GM12878 (cell line): Measurements from ENCODE around the gene BNIP3. TPM values are rescaled to one million over a fixed set of nuclear protein-coding genes. Genes with fewer than 3 reads are reported as not detected.

Source experiments
- ATAC-seq: fragments of 200-7000 bp; cut with Tn5 transposase; 3 replicates; pipeline ENCODE4 v1.9.1; 2020; ENCODE audit warnings: mild to moderate bottlenecking, moderate library complexity
- BruUV-seq: library from RNA; stranded (reverse); fragments of 400-500 nt; replicated peaks from 2 replicates; lab custom pipeline; 2021; lab: Mats Ljungman, UMichigan
- CTCF ChIA-PET: fragments of 300-600 bp; sonication (Branson Sonifier 250); formaldehyde crosslinking; extraction: SDS; loops from one replicate; lab custom pipeline; 2021; ENCODE audit warnings: inconsistent platforms; lab: Yijun Ruan, JAX
- POLR2A ChIA-PET: fragments of 350-600 bp; formaldehyde crosslinking; extraction: SDS; loops from one replicate; lab custom pipeline; 2021; ENCODE audit warnings: inconsistent platforms; lab: Charles Lee
- RAD21 ChIA-PET: fragments of 300-600 bp; sonication (Branson Sonifier 250); formaldehyde crosslinking; loops from one replicate; lab custom pipeline; 2023; ENCODE audit warnings: antibody characterized with exemption; ENCODE audit not compliant: unreplicated experiment; lab: Charles Lee
- SMC1A ChIA-PET: fragments of 300-600 bp; sonication (Branson Sonifier 250); formaldehyde crosslinking; loops from one replicate; lab custom pipeline; 2023; ENCODE audit not compliant: unreplicated experiment, uncharacterized antibody; lab: Charles Lee
- DNase-seq: peaks from one replicate; pipeline ENCODE4 v3.0.0-alpha.2; 2011; ENCODE audit warnings: low read depth, low spot score
- FAIRE-seq: peaks from 3 replicates; lab custom pipeline; 2011; peaks lifted over from hg19 to GRCh38; lab: Jason Lieb, UNC
- H2AFZ ChIP-seq: 2 replicates; pipeline ENCODE4 v1.6.0; 2011; ENCODE audit warnings: low read depth, low read length, control low read depth; ENCODE audit not compliant: control insufficient read depth
- H3K27ac ChIP-seq: 2 replicates; pipeline ENCODE4 v1.5.1; 2011; ENCODE audit warnings: control low read depth; ENCODE audit not compliant: control insufficient read depth, insufficient read depth
- H3K27me3 ChIP-seq, 2 experiments: replicated peaks in 1 of 2; 2 replicates each; pipeline versions ENCODE4 v1.6.0 to v1.6.1; 2011; ENCODE audit warnings: low read length in 1 of 2; ENCODE audit not compliant: control insufficient read depth in 2 of 2, insufficient read depth in 2 of 2
- H3K36me3 ChIP-seq, 2 experiments: 2 replicates each; pipeline ENCODE4 v1.5.1; 2011; ENCODE audit warnings: low read length in 1 of 2; ENCODE audit not compliant: control insufficient read depth in 2 of 2, insufficient read depth in 2 of 2
- H3K4me1 ChIP-seq: 2 replicates; pipeline ENCODE4 v1.6.1; 2011; ENCODE audit warnings: mild to moderate bottlenecking, low read length, moderate library complexity, mixed read lengths; ENCODE audit not compliant: control insufficient read depth, insufficient read depth
- H3K4me2 ChIP-seq: 2 replicates; pipeline ENCODE4 v1.6.0; 2011; ENCODE audit warnings: control low read depth; ENCODE audit not compliant: control insufficient read depth, insufficient read depth
- H3K4me3 ChIP-seq: fragments of 200-600 bp; sonication (generic); 2 replicates; pipeline ENCODE4 v1.5.1; 2016
- H3K79me2 ChIP-seq: 2 replicates; pipeline ENCODE4 v1.6.0; 2011; ENCODE audit warnings: low read length; ENCODE audit not compliant: control insufficient read depth, insufficient read depth
- H3K9ac ChIP-seq: 2 replicates; pipeline ENCODE4 v1.8.0; 2011; ENCODE audit warnings: low read length, control low read depth, mixed read lengths; ENCODE audit not compliant: control insufficient read depth, insufficient read depth
- H3K9me3 ChIP-seq: replicated peaks from 3 replicates; pipeline ENCODE4 v1.5.1; 2011; ENCODE audit warnings: mild to moderate bottlenecking, low read length; ENCODE audit not compliant: control insufficient read depth, insufficient read depth
- H4K20me1 ChIP-seq: 2 replicates; pipeline ENCODE4 v1.6.0; 2011; ENCODE audit not compliant: control insufficient read depth, insufficient read depth
- BCLAF1 ChIP-seq: fragments of 450-650 bp; IDR thresholded peaks from 2 replicates; pipeline ENCODE4 v1.6.1; 2017; ENCODE audit warnings: antibody characterized with exemption, mild to moderate bottlenecking, moderate library complexity
- RAD21 ChIP-seq: IDR thresholded peaks from 2 replicates; pipeline ENCODE4 v1.6.1; 2011; ENCODE audit warnings: mild to moderate bottlenecking, low read depth, low read length, moderate library complexity; ENCODE audit not compliant: insufficient read depth
- WGBS: methylation state at CpG from one replicate; pipeline ENCODE4 v1.1.6; 2016; ENCODE audit warnings: low lambda C conversion rate; ENCODE audit not compliant: insufficient replicate concordance, insufficient coverage; ENCODE audit errors: missing lambda C conversion rate; 5-methylcytosine and 5-hydroxymethylcytosine counted together
- in situ Hi-C: fragments of 300-500 bp; cut with MboI; formaldehyde crosslinking; loops from 9 replicates; pipeline ENCODE4 v1.14.3; 2018; ENCODE audit warnings: mixed read lengths
- intact Hi-C: fragments of 100-400 bp; cut with micrococcal nuclease; formaldehyde crosslinking; loops from one replicate; pipeline ENCODE4 v1.14.2; 2022; ENCODE audit not compliant: unreplicated experiment
- polyA plus RNA-seq, 11 experiments: library from polyadenylated mRNA; depleted of rRNA in 4 of 11; unstranded in 6 of 11; stranded (reverse) in 5 of 11; fragments of >200 nt; fragmentation: Nextera tagmentation in 4 of 11; fragmentation: Illumina TruSeq in 1 of 11; extraction: Ambion mirVana in 4 of 11; extraction: Trizol in 1 of 11; gene quantifications; 1 replicate in 1 of 11; 2 replicates in 10 of 11; pipeline versions ENCODE4 v1.2.1 to v1.2.3, GENCODE V29; 2011 to 2016; ENCODE audit warnings: inconsistent platforms in 2 of 11, missing spikeins in 2 of 11, low read depth in 1 of 11
- total RNA-seq, 4 experiments: library from RNA; depleted of rRNA in 3 of 4; stranded (reverse); fragments of >200 nt in 3 of 4; fragmentation: Illumina TruSeq in 1 of 4; extraction: Trizol in 1 of 4; gene quantifications; 2 replicates each; pipeline versions ENCODE4 v1.2.1 to v1.2.3, GENCODE V29; 2013 to 2021

Gene BNIP3
- total and polyA plus RNA-seq, 10 of the 15 experiments (the other 5 are each of a cell fraction or from before 2014, with no cell fraction given): 7.7 to 122 (median 29.9) TPM

- Histone ChIP-seq H3K4me2 (peak overlapping the region; percentile 72), H3K79me2 (peaks cover 71% of the 10 kb centered on the region), H3K36me3 (peaks cover 0 to 15% of the 10 kb centered on the region in 2 experiments; a peak in 2 of 4 replicates), H4K20me1 (peaks cover 15% of the 10 kb centered on the region), H3K9me3 (no peaks in the 10 kb centered on the region; the same call in 2 of the 3 replicates), H3K27me3 (no peaks in the 10 kb centered on the region), H3K27ac (no peak overlapping the region; the same call in 1 of the 2 replicates), H3K4me3 (peak overlapping the region; percentile 75), H2AFZ (no peak overlapping the region), H3K4me1 (no peaks in the 10 kb centered on the region; the same call in 1 of the 2 replicates), H3K9ac (peak overlapping the region; percentile 37; the same call in 1 of the 2 replicates)
- ATAC-seq: no peak
- POLR2A ChIA-PET: no interaction called here
- FAIRE-seq: no peak
- in situ Hi-C loops (loop anchor here (5.0 kb wide), 1 partner anchor 83 kb away; no protein-coding TSS in a partner anchor), intact Hi-C loops (loop anchor here (2.0 kb wide), 1 partner anchor 79 kb away; the partner anchor contains the start of gene PPP2R2D)
- no peak for TF ChIP-seq BCLAF1
- no peak for TF ChIP-seq RAD21
- SMC1A ChIA-PET: interaction anchor here (0.7 kb wide), 1 partner anchor 75 kb away, joined by 3 read pairs; no protein-coding TSS in a partner anchor
- CTCF ChIA-PET: no interaction called here
- no peak for DNase-seq
- 56% methylated on average over 27 of the region's 30 CpGs for WGBS
- BruUV-seq: no TSS peak
- RAD21 ChIA-PET: no interaction called here
These were observed 1.9 kb downstream of the BNIP3 start for GRCh38 chr10:131979821-131980270.
